Activated B cell treated with CpG ODN at 0.5 μM for 24 hours (primary cell): Measurements from ENCODE around the gene KRTAP5-2. TPM values are rescaled to one million over a fixed set of nuclear protein-coding genes. Genes with fewer than 3 reads are reported as not detected.
A peak's percentile ranks its signal among the peaks of the same experiment; 100 is the strongest.
"Not testable (repeated sequence)": the region's sequence is repeated elsewhere in the genome, so short reads cannot be mapped to it uniquely, and the experiment has no call there.

Experiments
- ATAC-seq: fragments of 200-7000 bp; cut with Tn5 transposase; one replicate; pipeline ENCODE4 v1.10.0; 2021; ENCODE audit warnings: low read depth, mild to moderate bottlenecking, moderate library complexity
- CTCF ChIA-PET: fragments of 350-600 bp; sonication (Branson Sonifier 250); formaldehyde crosslinking; loops from one replicate; lab custom pipeline; 2021; ENCODE audit warnings: antibody characterized with exemption; lab: Charles Lee
- POLR2A ChIA-PET: fragments of 350-600 bp; sonication (Branson Sonifier 250); formaldehyde crosslinking; loops from one replicate; lab custom pipeline; 2021; ENCODE audit warnings: antibody characterized with exemption; lab: Charles Lee
- DNase-seq: peaks from one replicate; pipeline ENCODE4 v3.0.0; 2022
- H3K27ac Mint-ChIP-seq: one replicate; pipeline ENCODE4 v1.8.0; 2020; ENCODE audit warnings: mixed read lengths
- H3K27me3 Mint-ChIP-seq: one replicate; pipeline ENCODE4 v1.8.0; 2021; ENCODE audit warnings: mixed read lengths
- H3K36me3 Mint-ChIP-seq: one replicate; pipeline ENCODE4 v1.8.0; 2021; ENCODE audit warnings: low read depth, mixed read lengths
- H3K4me1 Mint-ChIP-seq: one replicate; pipeline ENCODE4 v1.8.0; 2021; ENCODE audit warnings: mixed read lengths
- H3K4me3 Mint-ChIP-seq: one replicate; pipeline ENCODE4 v1.8.0; 2020; ENCODE audit warnings: mild to moderate bottlenecking, mixed read lengths
- H3K9me3 Mint-ChIP-seq: one replicate; pipeline ENCODE4 v1.8.0; 2020; ENCODE audit warnings: mixed read lengths
- CTCF ChIP-seq: fragments of 200-600 bp; IDR thresholded peaks from one replicate; pipeline ENCODE4 v1.8.0; 2022; ENCODE audit warnings: antibody characterized with exemption, mild to moderate bottlenecking
- intact Hi-C: fragments of 100-400 bp; cut with micrococcal nuclease; formaldehyde crosslinking; loops from one replicate; pipeline ENCODE4 v1.15.1; 2024
- total RNA-seq: library from RNA; stranded (reverse); gene quantifications from 2 replicates; pipeline ENCODE4 v1.2.3, GENCODE V29; 2022

The KRTAP5-2 gene
- total RNA-seq, 1 donor from 2014 or later: not detected

DNA sequence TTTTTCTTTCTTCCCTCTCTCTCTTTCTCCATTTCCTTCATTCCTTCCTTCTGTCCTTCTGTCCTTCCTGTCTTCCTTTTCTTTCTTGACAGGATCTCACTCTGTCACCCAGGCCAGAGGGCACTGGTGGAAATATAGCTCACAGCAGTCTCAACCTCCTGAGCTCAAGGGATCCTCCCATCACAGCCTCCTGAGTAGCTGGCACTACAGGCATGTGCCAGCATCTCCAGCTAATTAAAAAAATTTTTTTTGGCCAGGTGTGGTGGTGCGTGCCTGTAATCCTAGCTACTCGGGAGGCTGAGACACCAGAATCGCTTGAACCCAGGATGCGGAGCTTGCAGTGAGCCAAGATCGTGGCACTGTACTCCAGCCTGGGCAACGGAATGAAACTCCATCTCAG lies 21.3 kb downstream of the KRTAP5-2 start:
- no peak for TF ChIP-seq CTCF
- intact Hi-C loops: loop anchor here (10.0 kb wide), 1 partner anchor 732 kb away; the partner anchor contains the start of genes POLR2L and TSPAN4
- peaks cover 10% of the 10 kb centered on the region for H3K9me3 Mint-ChIP-seq
- no peak overlapping the region for H3K4me3 Mint-ChIP-seq
- peaks cover 12% of the 10 kb centered on the region for H3K4me1 Mint-ChIP-seq
- no peak overlapping the region for H3K27ac Mint-ChIP-seq
- no peaks in the 10 kb centered on the region for H3K36me3 Mint-ChIP-seq
- peaks cover 12% of the 10 kb centered on the region for H3K27me3 Mint-ChIP-seq
- ChIA-PET POLR2A (no interaction called here), CTCF (interaction anchor here (1.4 to 4.2 kb wide), 2 partner anchors 18 to 374 kb away, joined by 3 to 48 read pairs; no protein-coding TSS in a partner anchor)
- no peak for ATAC-seq
- no peak for DNase-seq

- intact Hi-C loops: loop anchor here (2.0 to 10.0 kb wide), 2 partner anchors 187 to 731 kb away; partner anchors contain the start of genes BRSK2, POLR2L and TSPAN4
Measured at GRCh38 chr11:1575756-1576155, 22.3 kb downstream of the KRTAP5-2 start.

DNA sequence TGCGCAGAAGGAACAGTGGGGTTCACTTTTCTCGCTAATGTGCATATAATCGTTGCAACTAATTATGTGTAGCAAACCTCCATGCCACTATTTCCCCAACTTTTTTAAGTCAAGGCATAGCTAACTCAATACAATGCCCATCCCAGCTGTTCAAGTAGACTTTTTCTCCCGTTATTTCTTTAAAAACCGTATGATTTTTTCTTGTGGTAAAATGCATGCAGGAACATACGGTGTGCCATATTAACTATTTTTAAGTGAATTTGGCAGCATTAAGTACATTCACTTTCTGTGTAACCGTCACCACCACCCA lies 23.2 kb downstream of the KRTAP5-2 start:
- POLR2A ChIA-PET: interaction anchor here (0.6 to 3.2 kb wide), 8 partner anchors 16 to 811 kb away, joined by 3 to 13 read pairs (median 4); no protein-coding TSS in a partner anchor
- intact Hi-C loops: loop anchor here (1.0 to 10.0 kb wide), 12 partner anchors 29 to 730 kb away; partner anchors contain the start of genes BRSK2, CHID1, LSP1 and POLR2L

More at GRCh38 chr11:1575756-1576155, 22.3 kb downstream of the KRTAP5-2 start:
- H3K36me3 Mint-ChIP-seq, DNase-seq, ATAC-seq, H3K27ac Mint-ChIP-seq, H3K4me3 Mint-ChIP-seq, POLR2A ChIA-PET: not testable (repeated sequence)
- peaks cover 12% of the 10 kb centered on the region for H3K4me1 Mint-ChIP-seq
- CTCF ChIA-PET: interaction anchor here (3.3 to 4.2 kb wide), 2 partner anchors 30 to 373 kb away, joined by 35 to 48 read pairs; no protein-coding TSS in a partner anchor
- peaks cover 11% of the 10 kb centered on the region for H3K27me3 Mint-ChIP-seq
- H3K9me3 Mint-ChIP-seq: peaks cover 10% of the 10 kb centered on the region

DNA sequence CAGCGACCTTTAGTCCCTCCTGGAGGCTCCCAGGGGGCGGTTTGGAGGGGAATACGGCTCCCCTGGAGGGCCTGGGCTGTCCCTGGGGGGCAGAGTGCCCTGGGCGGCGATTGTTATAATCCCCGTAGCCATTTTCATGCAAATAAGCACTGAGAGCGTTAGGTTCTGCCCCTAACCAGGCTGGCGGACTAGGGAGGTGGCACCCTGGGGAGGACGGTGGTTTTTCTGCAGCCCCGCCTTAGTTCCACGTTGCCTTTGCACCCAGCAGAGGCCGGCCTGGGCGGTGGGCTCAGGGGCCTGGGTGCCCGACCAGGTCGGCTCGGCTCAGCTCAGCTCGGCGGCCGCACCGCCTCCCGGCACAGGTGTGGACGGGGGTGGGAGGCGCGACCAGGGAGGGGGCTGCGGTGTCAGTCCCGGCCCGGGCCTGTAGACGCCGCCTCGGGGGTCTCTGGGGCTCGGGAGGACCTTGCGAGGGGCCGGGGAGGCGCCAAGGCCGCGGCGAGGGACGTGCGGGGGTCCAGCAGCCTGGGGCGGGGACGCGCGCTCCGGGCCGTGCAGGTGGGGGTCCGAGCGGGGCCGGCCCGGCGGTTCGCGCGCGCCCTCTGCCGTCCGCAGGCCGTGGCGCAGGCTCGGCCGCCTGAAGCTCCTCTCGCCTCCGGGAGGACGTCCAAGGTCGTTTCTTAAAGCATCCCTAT lies 23.7 kb downstream of the KRTAP5-2 start:
- ChIA-PET POLR2A (interaction anchor here (0.6 to 3.2 kb wide), 10 partner anchors 13 to 811 kb away, joined by 3 to 13 read pairs (median 4); partner anchors contain the start of gene TOLLIP), CTCF (interaction anchor here (0.6 to 4.2 kb wide), 25 partner anchors 9 to 726 kb away, joined by 3 to 48 read pairs (median 4); partner anchors contain the start of genes CTSD and KRTAP5-1)
- intact Hi-C loops: loop anchor here (1.0 to 10.0 kb wide), 12 partner anchors 28 to 730 kb away; partner anchors contain the start of genes BRSK2, CHID1, LSP1 and POLR2L
- peak overlapping the region; percentile 71 for H3K4me3 Mint-ChIP-seq
- peaks cover 16% of the 10 kb centered on the region for H3K27me3 Mint-ChIP-seq
- ATAC-seq (peak; percentile 79), DNase-seq (peak; percentile 78)
- H3K27ac Mint-ChIP-seq: peak overlapping the region; percentile 69
- peak; percentile 24 for TF ChIP-seq CTCF
- peaks cover 12% of the 10 kb centered on the region for H3K4me1 Mint-ChIP-seq
- H3K36me3 Mint-ChIP-seq: no peaks in the 10 kb centered on the region
- peaks cover 10% of the 10 kb centered on the region for H3K9me3 Mint-ChIP-seq

More for the DNA sequence above, 23.2 kb downstream of the KRTAP5-2 start:
- Mint-ChIP-seq H3K4me3 (peak overlapping the region; percentile 15), H3K27ac (peak overlapping the region; percentile 7), H3K27me3 (peaks cover 12% of the 10 kb centered on the region), H3K4me1 (peaks cover 12% of the 10 kb centered on the region), H3K9me3 (peaks cover 10% of the 10 kb centered on the region), H3K36me3 (no peaks in the 10 kb centered on the region)
- no peak for TF ChIP-seq CTCF
- CTCF ChIA-PET: interaction anchor here (0.6 to 4.2 kb wide), 25 partner anchors 8 to 726 kb away, joined by 3 to 48 read pairs (median 4); partner anchors contain the start of genes CTSD and KRTAP5-1
- ATAC-seq (no peak), DNase-seq (no peak)

DNA sequence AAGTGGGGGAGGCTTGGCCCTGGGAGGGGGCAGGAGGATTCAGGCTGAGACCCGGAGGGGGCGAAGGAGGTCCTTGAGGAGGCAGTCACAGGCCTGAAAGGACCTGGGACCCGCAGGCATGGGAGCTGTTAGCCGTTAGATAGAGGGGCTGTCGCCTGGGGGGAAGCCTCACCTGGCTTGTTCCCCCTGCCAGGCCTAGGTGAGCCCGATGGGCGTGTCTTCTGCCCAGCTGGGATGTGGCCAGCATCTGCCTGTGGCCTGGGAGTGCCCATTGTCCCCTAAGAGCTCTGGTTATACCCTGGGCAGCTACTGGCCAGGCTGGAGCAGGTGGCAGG lies 24.2 kb downstream of the KRTAP5-2 start:
- TF ChIP-seq CTCF: no peak
- ChIA-PET CTCF (interaction anchor here (1.0 to 4.2 kb wide), 5 partner anchors 8 to 371 kb away, joined by 3 to 48 read pairs (median 13); no protein-coding TSS in a partner anchor), POLR2A (interaction anchor here (0.9 to 3.2 kb wide), 7 partner anchors 14 to 276 kb away, joined by 3 to 13 read pairs (median 4); partner anchors contain the start of gene TOLLIP)
- ATAC-seq: peak; percentile 6
- Mint-ChIP-seq H3K27me3 (peaks cover 20% of the 10 kb centered on the region), H3K9me3 (peaks cover 7% of the 10 kb centered on the region), H3K36me3 (no peaks in the 10 kb centered on the region), H3K27ac (peak overlapping the region; percentile 69), H3K4me1 (peaks cover 12% of the 10 kb centered on the region), H3K4me3 (peak overlapping the region; percentile 71)
- intact Hi-C loops: loop anchor here (1.0 to 10.0 kb wide), 13 partner anchors 28 to 729 kb away; partner anchors contain the start of genes BRSK2, CHID1, LSP1 and POLR2L
- DNase-seq: no peak
